GM21619 (cell line): Measurements from ENCODE around the gene TARM1.

ENCODE experiments used
- ATAC-seq: cut with Tn5 transposase; IDR thresholded peaks from one replicate; pipeline ENCODE4 v1.9.1; 2021; ENCODE audit not compliant: unreplicated experiment

Gene TARM1

DNA sequence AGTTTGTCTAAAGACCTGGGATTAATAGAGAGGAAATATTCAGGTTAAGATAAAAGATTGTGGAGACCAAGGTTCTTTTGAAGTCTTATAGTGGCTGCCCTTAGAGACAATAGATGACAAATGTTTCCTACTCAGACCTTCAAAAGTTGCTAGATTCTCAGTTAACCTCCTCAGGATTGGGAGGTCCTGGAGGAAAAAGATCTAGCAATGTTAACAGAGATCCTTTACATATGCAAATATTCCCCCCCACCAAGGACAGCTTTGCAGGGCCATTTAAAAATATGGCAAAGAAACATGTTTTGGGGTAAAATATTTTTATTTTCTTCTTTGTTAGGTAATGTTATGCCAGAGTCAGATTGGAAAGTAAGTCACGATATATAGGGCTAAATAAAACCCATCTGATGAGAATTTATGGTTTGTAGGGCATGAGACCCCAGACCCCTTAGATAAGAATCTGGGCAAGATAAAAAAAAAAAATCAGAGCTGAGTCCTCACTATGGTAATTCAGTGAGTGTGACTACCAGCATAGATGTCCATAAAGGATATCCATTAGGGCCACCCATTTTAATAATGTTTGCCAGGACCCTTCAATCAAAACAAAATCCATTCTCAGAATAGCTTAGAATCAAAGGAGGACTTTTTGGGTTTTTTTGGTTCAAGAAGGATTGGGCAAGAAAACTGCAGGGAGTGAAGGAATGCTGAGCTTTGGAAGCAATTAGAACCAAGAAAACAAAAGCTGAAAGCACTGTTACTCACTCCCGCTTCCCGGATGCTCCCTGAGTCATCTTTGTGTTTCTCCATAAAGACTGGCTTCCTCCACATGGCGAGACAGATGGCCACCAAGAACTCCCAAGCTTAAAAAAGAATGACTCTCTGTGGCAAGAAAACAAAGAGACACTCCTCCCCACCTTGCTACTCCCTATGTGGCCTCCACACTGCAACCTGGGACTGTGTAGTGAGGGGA lies 45.7 kb downstream of the TARM1 start:
- ATAC-seq, result no peak

DNA sequence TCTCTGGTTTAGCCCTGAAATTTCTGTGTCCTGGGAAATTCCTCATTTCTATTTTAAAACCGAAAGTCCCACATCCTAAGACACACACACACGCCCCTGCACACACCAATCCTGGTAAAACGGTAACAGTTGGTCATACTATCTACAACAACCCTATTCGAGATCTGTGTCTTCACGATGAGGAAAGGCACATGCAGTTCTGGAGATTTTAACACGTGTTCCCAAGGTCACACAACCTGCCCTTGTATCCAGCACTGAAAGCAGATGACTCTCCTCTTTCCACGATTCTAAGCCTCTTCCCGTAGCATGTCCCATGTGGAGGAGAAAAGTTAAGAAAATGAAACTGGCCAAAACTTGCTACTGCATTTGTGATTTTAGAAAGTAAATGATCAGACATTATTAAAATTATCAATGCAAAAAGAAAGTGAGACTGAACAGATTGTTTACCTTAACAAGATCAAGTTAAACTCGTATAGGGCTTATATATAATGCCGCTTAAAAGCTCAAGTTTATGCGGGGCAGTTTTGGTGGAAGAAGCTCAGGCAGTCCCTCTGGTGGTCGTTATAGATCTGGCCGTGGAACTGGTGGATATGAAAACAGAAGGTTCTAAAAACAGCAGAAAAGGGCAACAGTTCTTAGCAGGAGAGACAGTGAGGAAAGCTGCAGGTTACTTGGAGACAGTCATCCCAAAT lies 50.1 kb downstream of the TARM1 start:
- ATAC-seq, result no peak

GRCh38 chr19:54029930-54030490 lies 51.2 kb downstream of the TARM1 start:
- ATAC-seq, result no peak

DNA sequence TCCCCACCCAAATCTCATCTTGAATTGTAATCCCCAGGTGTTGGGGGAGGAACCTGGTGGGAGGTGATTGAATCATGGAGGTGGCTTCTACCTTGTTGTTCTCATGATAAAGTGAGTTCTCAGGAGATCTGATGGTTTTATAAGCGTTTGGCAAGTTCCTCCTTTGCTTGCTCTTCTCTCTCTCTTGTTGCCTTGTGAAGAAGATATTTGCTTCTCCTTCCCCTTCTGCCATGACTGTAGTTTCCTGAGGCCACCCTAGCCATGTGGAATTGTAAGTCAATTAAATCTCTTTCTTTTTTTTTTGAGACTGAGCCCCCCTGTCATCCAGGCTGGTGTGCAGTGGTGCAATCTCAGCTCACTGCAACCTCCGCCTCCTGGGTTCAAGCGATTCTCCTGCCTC lies 51.9 kb downstream of the TARM1 start:
- ATAC-seq, result no peak

DNA sequence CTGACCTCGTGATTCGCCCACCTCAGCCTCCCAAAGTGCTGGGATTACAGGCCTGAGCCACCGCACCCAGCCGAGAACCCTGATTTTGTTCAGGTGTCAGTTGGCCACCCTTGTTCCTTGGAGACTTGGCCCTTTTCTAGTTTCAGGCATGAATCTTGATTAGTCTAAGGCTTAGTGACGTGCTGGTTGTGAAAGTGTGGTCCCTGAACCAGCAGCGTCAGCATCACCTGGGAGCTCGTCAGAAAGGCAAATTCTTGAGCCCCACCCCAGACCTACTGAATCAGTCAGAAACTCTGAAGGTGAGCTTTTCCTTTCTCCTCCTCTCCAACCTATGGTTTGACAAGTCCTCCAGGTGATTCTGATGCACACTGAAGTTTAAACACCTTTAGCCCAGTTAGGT lies 54.5 kb downstream of the TARM1 start:
- ATAC-seq, result no peak

- ATAC-seq, result no peak
Observed at GRCh38 chr19:54024660-54025059, 56.5 kb downstream of the TARM1 start.

- ATAC-seq, result no peak
Observed at GRCh38 chr19:54023191-54023590, 58.0 kb downstream of the TARM1 start.

DNA sequence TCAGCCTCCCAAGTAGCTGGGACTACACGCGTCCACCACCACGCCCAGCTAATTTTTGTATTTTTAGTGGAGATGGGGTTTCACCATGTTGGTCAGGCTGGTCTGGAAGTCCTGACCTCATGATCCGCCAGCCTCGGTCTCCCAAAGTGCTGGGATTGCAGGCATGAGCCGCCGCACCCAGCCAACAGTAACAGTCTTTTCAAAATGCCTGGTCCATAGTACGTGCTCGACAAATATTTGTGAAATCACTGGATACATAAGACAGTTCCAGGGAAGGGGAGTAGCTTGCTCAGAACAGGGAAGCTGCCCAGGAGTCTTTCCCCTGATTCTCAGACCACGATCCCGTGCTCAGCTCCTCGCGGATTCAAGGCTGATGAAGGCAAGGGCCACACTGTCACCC lies 59.2 kb downstream of the TARM1 start:
- no peak for ATAC-seq

GRCh38 chr19:54021363-54021762 lies 59.8 kb downstream of the TARM1 start:
- ATAC-seq, result no peak
